ENCODE data around the gene HEXD. TPM values are rescaled to one million over a fixed set of nuclear protein-coding genes. Genes with fewer than 3 reads are reported as not detected.

The HEXD gene
- total RNA-seq, 1 experiment from 2014 or later: 14.2 TPM

- H3K9me3 ChIP-seq (replicated peaks): no peaks in the 10 kb centered on the region
- no peak overlapping the region for H3K4me3 ChIP-seq
- no peak overlapping the region for H3K27ac ChIP-seq
- no peak for DNase-seq
- H3K4me1 ChIP-seq: peaks cover 49% of the 10 kb centered on the region
- peaks cover 5% of the 10 kb centered on the region for H3K27me3 ChIP-seq
- peaks cover 23% of the 10 kb centered on the region for H3K36me3 ChIP-seq
Observed at GRCh38 chr17:82388223-82388921, 29.8 kb upstream of the HEXD start.

- Histone ChIP-seq H3K9me3 (replicated peaks) (no peaks in the 10 kb centered on the region), H3K36me3 (peaks cover 26% of the 10 kb centered on the region), H3K27ac (no peak overlapping the region), H3K4me1 (peaks cover 44% of the 10 kb centered on the region), H3K27me3 (peaks cover 5% of the 10 kb centered on the region), H3K4me3 (no peak overlapping the region)
- no peak for DNase-seq
Observed at GRCh38 chr17:82388922-82389283, 29.2 kb upstream of the HEXD start.

GRCh38 chr17:82389379-82389778 is 28.8 kb upstream of the HEXD start:
- Histone ChIP-seq H3K27ac (no peak overlapping the region), H3K27me3 (peaks cover 5% of the 10 kb centered on the region), H3K9me3 (replicated peaks) (no peaks in the 10 kb centered on the region), H3K4me1 (peaks cover 39% of the 10 kb centered on the region), H3K36me3 (peaks cover 30% of the 10 kb centered on the region), H3K4me3 (no peak overlapping the region)
- no peak for DNase-seq

GRCh38 chr17:82390015-82390859 is 27.9 kb upstream of the HEXD start:
- Histone ChIP-seq H3K27ac (no peak overlapping the region), H3K4me1 (peaks cover 31% of the 10 kb centered on the region), H3K9me3 (replicated peaks) (no peaks in the 10 kb centered on the region), H3K36me3 (peaks cover 33% of the 10 kb centered on the region), H3K27me3 (peaks cover 5% of the 10 kb centered on the region), H3K4me3 (no peak overlapping the region)
- no peak for DNase-seq

- H3K36me3 ChIP-seq: peaks cover 35% of the 10 kb centered on the region
- H3K4me1 ChIP-seq: peaks cover 24% of the 10 kb centered on the region
- no peak overlapping the region for H3K4me3 ChIP-seq
- DNase-seq: no peak
- no peak overlapping the region for H3K27ac ChIP-seq
- no peaks in the 10 kb centered on the region for H3K9me3 ChIP-seq (replicated peaks)
- H3K27me3 ChIP-seq: peaks cover 5% of the 10 kb centered on the region
Observed at GRCh38 chr17:82390860-82391435, 27.2 kb upstream of the HEXD start.

- Histone ChIP-seq H3K4me3 (no peak overlapping the region), H3K36me3 (peaks cover 38% of the 10 kb centered on the region), H3K27me3 (peaks cover 5% of the 10 kb centered on the region), H3K9me3 (replicated peaks) (no peaks in the 10 kb centered on the region), H3K27ac (no peak overlapping the region), H3K4me1 (peaks cover 23% of the 10 kb centered on the region)
- DNase-seq: no peak
Observed at GRCh38 chr17:82391496-82392066, 26.6 kb upstream of the HEXD start.

GRCh38 chr17:82392209-82392920 is 25.8 kb upstream of the HEXD start:
- H3K36me3 ChIP-seq: peaks cover 42% of the 10 kb centered on the region

GRCh38 chr17:82392941-82393340 is 25.2 kb upstream of the HEXD start:
- Histone ChIP-seq H3K27ac (no peak overlapping the region), H3K9me3 (replicated peaks) (no peaks in the 10 kb centered on the region), H3K27me3 (no peaks in the 10 kb centered on the region), H3K4me1 (peaks cover 14% of the 10 kb centered on the region; the same call in 1 of the 2 replicates), H3K36me3 (peaks cover 42% of the 10 kb centered on the region), H3K4me3 (no peak overlapping the region)
- DNase-seq: no peak

More at GRCh38 chr17:82392209-82392920, 25.8 kb upstream of the HEXD start:
- peaks cover 19% of the 10 kb centered on the region for H3K4me1 ChIP-seq
- no peak for DNase-seq
- H3K27me3 ChIP-seq: peaks cover 2% of the 10 kb centered on the region
- H3K4me3 ChIP-seq: no peak overlapping the region
- no peaks in the 10 kb centered on the region for H3K9me3 ChIP-seq (replicated peaks)
- H3K27ac ChIP-seq: no peak overlapping the region

GRCh38 chr17:82394278-82394677 is 23.9 kb upstream of the HEXD start:
- no peak overlapping the region for H3K4me3 ChIP-seq
- H3K9me3 ChIP-seq (replicated peaks): no peaks in the 10 kb centered on the region
- H3K4me1 ChIP-seq: peaks cover 18% of the 10 kb centered on the region
- no peaks in the 10 kb centered on the region for H3K27me3 ChIP-seq
- no peak for DNase-seq
- no peak overlapping the region for H3K27ac ChIP-seq
- peaks cover 42% of the 10 kb centered on the region for H3K36me3 ChIP-seq

GRCh38 chr17:82396601-82397435 is 21.3 kb upstream of the HEXD start:
- DNase-seq: peak in 1 of 2 experiments; percentile 29

GRCh38 chr17:82397449-82398335 is 20.5 kb upstream of the HEXD start:
- no peak overlapping the region for H3K4me3 ChIP-seq
- peak in 1 of 2 experiments; percentile 31 for DNase-seq
- peaks cover 41% of the 10 kb centered on the region for H3K36me3 ChIP-seq

More at GRCh38 chr17:82396601-82397435, 21.3 kb upstream of the HEXD start:
- H3K27ac ChIP-seq: no peak overlapping the region
- H3K9me3 ChIP-seq (replicated peaks): no peaks in the 10 kb centered on the region
- peaks cover 42% of the 10 kb centered on the region for H3K36me3 ChIP-seq
- H3K4me3 ChIP-seq: no peak overlapping the region
- H3K27me3 ChIP-seq: no peaks in the 10 kb centered on the region
- peaks cover 31% of the 10 kb centered on the region for H3K4me1 ChIP-seq

GRCh38 chr17:82399041-82399441 is 19.1 kb upstream of the HEXD start:
- Histone ChIP-seq H3K27me3 (no peaks in the 10 kb centered on the region), H3K4me3 (no peak overlapping the region), H3K9me3 (replicated peaks) (no peaks in the 10 kb centered on the region), H3K4me1 (peaks cover 31% of the 10 kb centered on the region), H3K27ac (peak overlapping the region; percentile 73), H3K36me3 (peaks cover 39% of the 10 kb centered on the region)
- DNase-seq: peak; percentile 84 to 88

More at GRCh38 chr17:82397449-82398335, 20.5 kb upstream of the HEXD start:
- no peaks in the 10 kb centered on the region for H3K27me3 ChIP-seq
- H3K4me1 ChIP-seq: peaks cover 31% of the 10 kb centered on the region
- H3K27ac ChIP-seq: no peak overlapping the region
- no peaks in the 10 kb centered on the region for H3K9me3 ChIP-seq (replicated peaks)

Data from SJCRH30 (cell line).